ENCODE data around the gene RBX1.
"Not testable (repeated sequence)": the region's sequence is repeated elsewhere in the genome, so short reads cannot be mapped to it uniquely, and the experiment has no call there.

The RBX1 gene

GRCh38 chr22:40950962-40951794, at the start of gene RBX1:
TSS of gene RBX1 (plus strand) at chr22:40951378. CDS start at chr22:40951399, 21 bp downstream.
- Histone ChIP-seq H3K4me3 (peak within 1 kb of the TSS; percentile 57 to 93 (median 75)), H3K27ac (peak within 1 kb of the TSS; percentile 91 to 100 (median 98))

GRCh38 chr22:40904101-40904500, 47.1 kb upstream of the RBX1 start:
- no peak overlapping the region for H3K27ac ChIP-seq
- no peak overlapping the region for H3K4me3 ChIP-seq

GRCh38 chr22:40908895-40909294, 42.3 kb upstream of the RBX1 start:
- Histone ChIP-seq H3K4me3 (no peak overlapping the region), H3K27ac (no peak overlapping the region)

DNA sequence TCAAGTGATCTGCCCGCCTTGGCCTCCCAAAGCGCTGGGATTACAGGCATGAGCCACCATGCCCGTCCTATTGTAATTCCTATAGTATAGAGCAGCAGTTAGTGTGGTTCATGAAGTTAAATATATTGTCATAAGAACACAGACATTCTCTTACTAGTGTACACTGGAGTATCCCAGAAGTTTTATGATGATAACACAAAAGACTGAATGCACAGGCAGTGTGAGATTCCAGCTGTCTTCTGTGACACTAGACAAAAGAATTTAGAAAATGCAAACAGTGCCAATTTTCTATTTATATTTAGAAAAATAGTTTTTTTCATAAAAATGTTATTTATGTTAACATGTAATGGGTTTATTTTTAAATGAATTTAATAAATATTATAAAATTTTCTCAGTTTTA, 39.4 kb upstream of the RBX1 start:
- H3K4me3 ChIP-seq, result no peak overlapping the region
- H3K27ac ChIP-seq, result no peak overlapping the region

GRCh38 chr22:40912987-40913386, 38.2 kb upstream of the RBX1 start:
- not testable (repeated sequence) for H3K27ac ChIP-seq, H3K4me3 ChIP-seq

DNA sequence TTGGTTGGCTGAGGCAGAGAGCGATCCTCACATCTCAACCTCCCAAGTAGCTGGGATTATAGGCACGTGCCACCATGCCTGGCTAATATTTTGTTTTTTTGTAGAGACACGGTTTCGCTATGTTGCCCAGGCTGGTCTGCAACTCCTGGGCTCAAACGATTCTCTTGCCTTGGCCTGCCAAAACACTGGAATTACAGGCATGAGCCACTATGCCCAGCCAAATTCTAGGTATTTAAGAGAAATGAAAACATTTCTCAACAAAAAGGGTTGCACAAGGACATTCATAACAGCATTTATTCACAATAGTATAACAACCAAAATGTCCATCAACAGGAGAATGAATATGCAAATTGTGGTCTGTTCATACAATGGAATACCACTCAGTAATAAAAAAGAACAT, 31.7 kb upstream of the RBX1 start:
- Histone ChIP-seq H3K27ac (no peak overlapping the region), H3K4me3 (no peak overlapping the region)

DNA sequence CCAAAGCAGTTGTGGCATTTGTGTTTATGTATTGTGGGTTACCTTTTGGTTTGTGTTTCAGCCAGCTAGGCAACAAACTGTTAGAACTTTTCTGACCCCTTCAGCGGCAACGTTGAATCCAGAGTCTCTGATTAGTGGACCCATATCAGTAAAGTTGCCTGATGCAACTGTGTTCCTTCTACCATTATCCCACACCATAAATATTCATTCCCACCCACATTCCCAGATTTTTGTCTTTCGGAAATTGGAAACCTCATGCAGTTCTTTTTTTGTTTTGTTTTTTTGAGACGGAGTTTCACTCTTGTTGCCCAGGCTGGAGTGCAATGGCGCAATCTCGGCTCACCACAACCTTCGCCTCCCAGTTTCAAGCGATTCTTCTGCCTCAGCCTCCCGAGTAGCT, 30.7 kb upstream of the RBX1 start:
- Histone ChIP-seq H3K4me3 (no peak overlapping the region), H3K27ac (no peak overlapping the region)

DNA sequence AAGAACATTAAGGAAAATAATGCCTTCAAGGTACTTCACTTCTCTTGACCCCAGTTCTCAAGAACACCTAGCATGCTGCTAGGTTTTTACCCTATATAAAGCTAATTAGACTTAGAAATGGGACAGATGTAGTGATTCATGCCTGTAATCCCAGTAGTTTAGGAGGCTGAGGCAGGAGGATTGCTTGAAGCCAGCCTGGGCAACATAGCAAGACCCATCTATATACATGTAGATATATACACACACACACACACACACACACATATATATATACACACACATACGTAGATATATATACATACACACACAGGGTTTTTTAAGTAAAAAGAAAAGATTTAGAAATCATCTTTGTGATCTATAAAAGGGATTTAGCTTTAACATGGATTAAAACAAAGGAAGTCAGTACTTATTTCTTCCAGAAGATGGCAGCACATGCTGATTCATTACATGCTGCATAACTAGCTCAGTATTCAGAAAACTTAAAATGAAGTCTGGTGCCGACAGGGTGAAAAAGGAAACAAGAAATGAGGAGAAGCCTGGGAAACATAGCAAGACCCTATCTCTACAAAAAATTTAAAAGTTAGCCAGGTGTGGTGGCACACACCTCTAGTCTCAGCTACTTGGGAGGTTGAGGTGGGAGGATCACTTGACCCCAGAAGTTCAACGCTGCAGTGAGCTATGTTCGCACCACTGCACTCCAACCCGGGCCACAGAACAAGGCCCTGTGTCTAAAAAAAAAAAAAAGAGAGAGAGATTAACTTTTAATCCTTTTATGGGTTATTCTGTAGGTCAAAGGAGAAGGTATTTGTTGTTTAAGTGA, 28.5 kb upstream of the RBX1 start:
- H3K27ac ChIP-seq, result no peak overlapping the region
- no peak overlapping the region for H3K4me3 ChIP-seq

DNA sequence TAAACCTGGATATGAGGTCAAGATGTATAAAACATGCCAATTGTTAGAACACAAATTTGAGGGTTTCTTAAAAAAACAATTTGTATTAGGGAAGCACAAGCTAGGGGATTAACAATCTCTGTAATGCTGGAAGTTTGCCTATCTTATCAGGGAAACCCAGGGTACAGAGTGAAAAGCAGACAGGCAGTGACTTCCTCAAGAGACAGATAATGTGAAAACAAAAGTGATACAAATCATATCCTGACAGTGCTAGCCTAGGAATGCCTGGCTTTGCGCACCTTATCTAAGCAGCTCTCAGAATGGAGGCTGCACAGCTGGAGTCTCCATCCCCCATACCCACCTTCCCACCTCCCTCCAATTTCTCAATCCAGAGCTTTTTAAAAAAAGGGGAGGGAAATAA, 22.5 kb upstream of the RBX1 start:
- H3K4me3 ChIP-seq, result no peak overlapping the region
- H3K27ac ChIP-seq, result no peak overlapping the region

DNA sequence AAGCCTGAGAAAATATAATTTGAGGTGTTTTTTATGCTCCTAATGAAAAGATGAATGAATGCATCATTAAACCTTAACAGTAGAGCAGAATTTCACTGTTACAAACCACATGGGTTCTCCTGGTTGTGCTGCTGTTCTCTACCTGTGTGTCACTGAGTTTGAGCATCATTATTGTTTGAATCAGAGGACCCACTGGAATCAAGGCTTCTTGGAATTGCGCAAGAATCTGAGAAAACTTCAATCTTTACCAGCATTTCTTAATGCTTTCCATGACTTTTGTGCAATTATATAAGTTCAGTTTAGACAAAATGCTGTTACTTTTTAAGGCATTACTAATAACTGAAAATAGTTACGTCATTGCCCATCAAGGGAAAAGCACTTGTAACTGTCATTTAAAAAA, 18.8 kb upstream of the RBX1 start:
- H3K27ac ChIP-seq, result no peak overlapping the region
- no peak overlapping the region for H3K4me3 ChIP-seq

DNA sequence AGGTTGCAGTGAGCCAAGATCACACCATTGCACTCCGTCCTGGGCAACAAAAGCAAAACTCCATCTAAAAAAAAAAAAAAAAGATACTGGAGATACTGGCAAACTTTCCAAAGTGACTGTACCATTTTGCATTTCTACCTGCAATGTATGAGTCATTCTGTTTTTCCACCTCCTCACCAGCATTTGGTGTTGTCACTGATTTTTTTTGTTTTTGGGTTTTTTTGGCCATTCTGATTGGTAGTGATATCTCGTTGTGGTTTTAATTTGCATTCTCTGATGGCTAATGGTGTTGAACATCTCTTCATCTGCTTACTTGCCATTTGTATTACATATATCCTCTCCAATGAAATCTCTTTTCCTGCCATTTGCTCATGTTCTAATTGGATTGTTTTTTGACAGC, 12.0 kb upstream of the RBX1 start:
- Histone ChIP-seq H3K4me3 (no peak overlapping the region), H3K27ac (no peak overlapping the region)

- Histone ChIP-seq H3K4me3 (peak overlapping the region; percentile 57 to 93 (median 75)), H3K27ac (peak overlapping the region; percentile 86 to 100 (median 98))
These were observed 822 bp downstream of the RBX1 start for GRCh38 chr22:40951795-40952605.

- H3K27ac ChIP-seq, result peak overlapping the region in 2 of 21 experiments; percentile 36 to 98
- no peak overlapping the region for H3K4me3 ChIP-seq
These were observed 2.3 kb downstream of the RBX1 start for GRCh38 chr22:40953471-40953870.

- no peak overlapping the region for H3K4me3 ChIP-seq
- peak overlapping the region in 1 of 21 experiments; percentile 36 for H3K27ac ChIP-seq
These were observed 2.9 kb downstream of the RBX1 start for GRCh38 chr22:40954113-40954512.

GRCh38 chr22:40955571-40955970, 4.4 kb downstream of the RBX1 start:
- no peak overlapping the region for H3K4me3 ChIP-seq
- no peak overlapping the region for H3K27ac ChIP-seq

GRCh38 chr22:40957601-40958000, 6.4 kb downstream of the RBX1 start:
- no peak overlapping the region for H3K4me3 ChIP-seq
- H3K27ac ChIP-seq, result no peak overlapping the region

DNA sequence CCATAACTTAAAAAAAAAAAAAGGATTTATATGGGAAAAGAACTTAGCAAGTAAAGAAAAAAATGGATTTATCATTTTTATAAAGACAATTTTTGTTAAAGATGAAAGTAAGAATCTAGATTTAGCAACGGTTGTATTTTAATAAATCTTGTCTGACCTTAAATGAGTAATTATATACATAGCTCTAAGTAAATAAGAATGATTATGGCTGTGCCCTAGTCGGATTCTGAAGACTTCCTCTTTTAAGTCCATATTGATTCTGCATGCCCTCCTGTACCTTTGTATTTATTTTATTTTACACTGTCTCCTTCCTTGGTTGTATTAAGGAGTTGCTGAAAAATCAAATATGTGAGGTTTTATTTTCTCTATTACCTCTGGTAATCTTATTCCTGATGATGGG, 7.1 kb downstream of the RBX1 start:
- H3K27ac ChIP-seq, result no peak overlapping the region

DNA sequence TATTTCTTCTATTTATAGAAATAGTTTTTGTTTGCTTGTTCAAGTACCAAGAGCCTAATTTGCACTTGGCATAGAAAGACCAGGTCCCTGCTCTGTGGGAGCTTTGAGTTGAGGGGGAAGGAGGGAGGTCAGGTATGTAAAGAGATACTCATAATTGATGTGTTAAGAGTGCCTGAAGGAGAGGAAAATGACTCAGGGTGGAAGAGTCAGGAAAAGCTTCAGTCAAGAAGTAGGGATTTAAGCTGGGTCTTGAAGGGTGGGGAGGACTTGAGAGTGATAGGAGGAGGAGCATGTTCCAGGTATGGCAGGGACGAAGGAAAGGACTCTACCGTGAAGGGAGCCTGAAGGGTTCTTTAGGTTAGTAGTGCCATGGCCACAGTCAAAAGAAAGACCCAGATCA, 9.0 kb downstream of the RBX1 start:
- Histone ChIP-seq H3K27ac (no peak overlapping the region), H3K4me3 (no peak overlapping the region)

More for the DNA sequence above, 7.1 kb downstream of the RBX1 start:
- no peak overlapping the region for H3K4me3 ChIP-seq

DNA sequence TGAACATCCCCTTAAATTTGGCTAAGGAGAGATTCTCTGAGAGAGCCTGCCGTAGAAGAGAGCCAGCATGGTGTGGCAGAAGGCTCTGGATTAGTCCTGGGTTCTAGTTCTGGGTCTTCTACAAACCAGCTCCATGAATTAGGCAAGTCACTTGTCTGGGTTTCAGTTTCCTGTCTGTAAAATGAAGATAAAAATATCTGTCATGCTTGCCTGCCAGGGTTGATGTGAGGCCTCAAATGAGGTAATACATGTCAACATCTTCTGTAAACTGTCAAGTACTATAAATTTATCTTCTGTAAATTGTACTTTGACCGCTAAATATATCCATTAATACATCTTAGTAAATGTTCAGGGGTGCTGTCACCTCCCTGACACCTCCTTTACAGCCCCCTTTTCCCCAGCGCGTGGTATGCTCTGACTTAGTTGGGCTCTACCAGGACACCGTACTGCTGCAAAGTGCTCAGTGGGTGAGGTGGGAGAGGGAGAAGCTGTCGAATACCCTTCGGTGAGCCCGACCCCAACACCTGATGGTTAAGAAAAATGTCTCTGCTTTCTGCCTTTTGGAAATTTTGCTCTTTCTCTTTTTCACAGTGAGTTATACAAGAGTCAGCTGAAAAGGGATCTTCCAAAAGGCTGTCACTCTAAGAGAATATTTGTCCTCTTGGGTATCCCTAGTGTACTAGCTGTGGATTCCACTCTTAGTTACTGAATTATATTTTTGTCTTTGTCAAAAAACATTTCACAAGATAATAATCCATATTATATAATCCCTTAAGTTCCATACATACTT, 15.0 kb downstream of the RBX1 start:
- no peak overlapping the region for H3K27ac ChIP-seq
- no peak overlapping the region for H3K4me3 ChIP-seq

Data from skin epidermis (tissue), 12 donors.